Chondrocyte (in vitro differentiated cells): Measurements from ENCODE around the gene EDC3. TPM values are rescaled to one million over a fixed set of nuclear protein-coding genes. Genes with fewer than 3 reads are reported as not detected.
"Not testable (repeated sequence)": the region's sequence is repeated elsewhere in the genome, so short reads cannot be mapped to it uniquely, and the experiment has no call there.

Source experiments
- DNase-seq: peaks from one replicate; pipeline ENCODE4 v3.0.0; 2021; ENCODE audit warnings: mixed read lengths, low spot score
- H3K27ac Mint-ChIP-seq: one replicate; pipeline ENCODE4 v1.8.0; 2021; ENCODE audit warnings: mild to moderate bottlenecking, moderate library complexity, mixed read lengths; ENCODE audit not compliant: unreplicated experiment
- H3K27me3 Mint-ChIP-seq: 2 replicates; pipeline ENCODE4 v1.8.0; 2021; ENCODE audit warnings: low read depth, mixed read lengths
- H3K36me3 Mint-ChIP-seq: 2 replicates; pipeline ENCODE4 v1.8.0; 2021; ENCODE audit warnings: low read depth, mixed read lengths
- H3K4me1 Mint-ChIP-seq: 2 replicates; pipeline ENCODE4 v1.8.0; 2021; ENCODE audit warnings: low read depth, mild to moderate bottlenecking, mixed read lengths
- H3K4me3 Mint-ChIP-seq: one replicate; pipeline ENCODE4 v1.8.0; 2021; ENCODE audit warnings: mild to moderate bottlenecking, moderate library complexity, mixed read lengths; ENCODE audit not compliant: unreplicated experiment
- H3K9me3 Mint-ChIP-seq: 2 replicates; pipeline ENCODE4 v1.8.0; 2021; ENCODE audit warnings: low read depth, mixed read lengths
- long read RNA-seq: library from polyadenylated mRNA; stranded (forward); transcript quantifications from one replicate; pipeline ENCODE4 v2.0.0, GENCODE V29; 2021
- total RNA-seq: library from RNA; stranded (reverse); gene quantifications from 3 replicates; pipeline ENCODE4 v1.2.1, GENCODE V29; 2021
- TF ChIP-seq, protein P1 (sequence below): fragments of 200-600 bp; sonication (generic); IDR thresholded peaks from 2 replicates; pipeline ENCODE4 v1.5.0; 2021; ENCODE audit warnings: antibody characterized with exemption, mild to moderate bottlenecking, moderate library complexity

EDC3 gene, protein sequence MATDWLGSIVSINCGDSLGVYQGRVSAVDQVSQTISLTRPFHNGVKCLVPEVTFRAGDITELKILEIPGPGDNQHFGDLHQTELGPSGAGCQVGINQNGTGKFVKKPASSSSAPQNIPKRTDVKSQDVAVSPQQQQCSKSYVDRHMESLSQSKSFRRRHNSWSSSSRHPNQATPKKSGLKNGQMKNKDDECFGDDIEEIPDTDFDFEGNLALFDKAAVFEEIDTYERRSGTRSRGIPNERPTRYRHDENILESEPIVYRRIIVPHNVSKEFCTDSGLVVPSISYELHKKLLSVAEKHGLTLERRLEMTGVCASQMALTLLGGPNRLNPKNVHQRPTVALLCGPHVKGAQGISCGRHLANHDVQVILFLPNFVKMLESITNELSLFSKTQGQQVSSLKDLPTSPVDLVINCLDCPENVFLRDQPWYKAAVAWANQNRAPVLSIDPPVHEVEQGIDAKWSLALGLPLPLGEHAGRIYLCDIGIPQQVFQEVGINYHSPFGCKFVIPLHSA
- 32.8 to 46.0 TPM (median 41.0 TPM) in 3 replicates for total RNA-seq
- long read RNA-seq, transcript EDC3-201 (7 exons, 3,763 nt), result major isoform, 47 of 67 reads
- long read RNA-seq, partial matches to known transcripts, result 7 of 67 reads
- long read RNA-seq, other reads (novel, unspliced or antisense), result 9 of 67 reads

DNA sequence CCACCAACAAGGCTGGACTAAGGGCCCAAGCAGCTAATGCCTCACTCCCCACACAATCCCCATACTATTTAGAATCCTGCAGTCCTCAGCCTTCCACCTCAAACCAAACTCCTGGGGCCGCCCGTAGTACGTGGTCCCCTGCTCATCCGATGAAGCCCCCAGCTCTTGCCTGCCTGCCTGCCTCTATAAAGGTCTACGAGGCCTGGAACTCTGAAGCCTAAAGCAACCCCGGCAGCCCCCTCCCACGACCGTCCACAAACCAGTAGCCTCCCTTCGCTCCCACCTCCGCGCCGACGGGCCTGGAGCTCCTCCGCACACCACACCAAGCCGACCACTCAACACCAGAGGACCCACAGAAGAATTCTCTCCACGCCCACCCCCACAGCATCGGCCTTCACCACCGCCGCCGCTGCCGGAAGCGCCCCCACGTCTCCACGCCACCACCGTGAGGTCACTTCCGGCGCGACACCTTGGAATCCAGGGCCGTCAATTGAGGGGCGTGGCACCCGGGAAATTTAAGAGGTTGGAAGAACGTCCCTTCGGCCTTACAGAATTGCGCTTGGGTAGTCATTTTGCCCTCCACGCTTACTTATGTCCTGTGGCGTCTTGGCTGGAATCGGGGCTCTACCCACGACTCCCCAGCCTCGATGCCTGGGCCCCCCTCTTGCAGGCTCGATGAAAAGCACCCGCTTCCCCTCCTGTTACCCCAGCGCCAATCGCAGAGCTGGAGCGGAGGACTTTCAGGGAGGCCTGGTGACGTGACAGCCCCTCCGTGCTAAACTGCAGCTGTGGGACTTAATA, at the start of gene EDC3:
EDC3 (minus strand) TSS at position 428 of the 801 bp plus-strand sequence. CDS start 20,900 bp downstream, outside the sequence.
- Mint-ChIP-seq H3K9me3 (no peaks in the 10 kb centered on the region), H3K4me3 (peak within 1 kb of the TSS; percentile 100), H3K36me3 (peaks cover 2% of the 10 kb centered on the region), H3K4me1 (peaks cover 40% of the 10 kb centered on the region), H3K27me3 (peaks cover 7% of the 10 kb centered on the region), H3K27ac (peak within 1 kb of the TSS; percentile 100)
- TF ChIP-seq, protein P1, sequence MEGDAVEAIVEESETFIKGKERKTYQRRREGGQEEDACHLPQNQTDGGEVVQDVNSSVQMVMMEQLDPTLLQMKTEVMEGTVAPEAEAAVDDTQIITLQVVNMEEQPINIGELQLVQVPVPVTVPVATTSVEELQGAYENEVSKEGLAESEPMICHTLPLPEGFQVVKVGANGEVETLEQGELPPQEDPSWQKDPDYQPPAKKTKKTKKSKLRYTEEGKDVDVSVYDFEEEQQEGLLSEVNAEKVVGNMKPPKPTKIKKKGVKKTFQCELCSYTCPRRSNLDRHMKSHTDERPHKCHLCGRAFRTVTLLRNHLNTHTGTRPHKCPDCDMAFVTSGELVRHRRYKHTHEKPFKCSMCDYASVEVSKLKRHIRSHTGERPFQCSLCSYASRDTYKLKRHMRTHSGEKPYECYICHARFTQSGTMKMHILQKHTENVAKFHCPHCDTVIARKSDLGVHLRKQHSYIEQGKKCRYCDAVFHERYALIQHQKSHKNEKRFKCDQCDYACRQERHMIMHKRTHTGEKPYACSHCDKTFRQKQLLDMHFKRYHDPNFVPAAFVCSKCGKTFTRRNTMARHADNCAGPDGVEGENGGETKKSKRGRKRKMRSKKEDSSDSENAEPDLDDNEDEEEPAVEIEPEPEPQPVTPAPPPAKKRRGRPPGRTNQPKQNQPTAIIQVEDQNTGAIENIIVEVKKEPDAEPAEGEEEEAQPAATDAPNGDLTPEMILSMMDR, result no peak
- no peak for DNase-seq

DNA sequence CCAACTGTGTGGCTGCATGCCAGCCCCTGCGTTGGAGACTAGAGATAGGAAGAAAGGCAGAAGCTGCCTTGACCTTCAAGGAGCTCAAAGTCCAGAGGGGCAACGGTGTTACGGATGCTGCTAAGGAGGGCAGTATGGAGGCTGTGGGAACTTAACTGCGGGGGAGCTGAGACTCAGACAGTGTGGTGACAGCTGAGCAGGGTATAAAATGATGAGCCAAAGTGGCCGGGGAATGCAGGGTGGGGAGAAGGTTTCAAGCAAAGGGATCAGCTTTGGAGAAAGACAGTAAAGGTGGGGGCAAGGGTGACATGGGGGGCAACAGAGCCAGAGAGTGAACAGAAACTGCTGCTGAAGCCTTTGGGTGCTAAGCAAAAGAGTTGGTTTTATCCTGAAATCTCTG, 46.6 kb upstream of the EDC3 start:
- Mint-ChIP-seq H3K9me3 (peaks cover 4% of the 10 kb centered on the region), H3K4me3 (no peak overlapping the region), H3K27me3 (peaks cover 13% of the 10 kb centered on the region), H3K4me1 (no peaks in the 10 kb centered on the region), H3K27ac (no peak overlapping the region), H3K36me3 (peaks cover 3% of the 10 kb centered on the region)
- no peak for DNase-seq
- TF ChIP-seq, protein P1, result no peak

DNA sequence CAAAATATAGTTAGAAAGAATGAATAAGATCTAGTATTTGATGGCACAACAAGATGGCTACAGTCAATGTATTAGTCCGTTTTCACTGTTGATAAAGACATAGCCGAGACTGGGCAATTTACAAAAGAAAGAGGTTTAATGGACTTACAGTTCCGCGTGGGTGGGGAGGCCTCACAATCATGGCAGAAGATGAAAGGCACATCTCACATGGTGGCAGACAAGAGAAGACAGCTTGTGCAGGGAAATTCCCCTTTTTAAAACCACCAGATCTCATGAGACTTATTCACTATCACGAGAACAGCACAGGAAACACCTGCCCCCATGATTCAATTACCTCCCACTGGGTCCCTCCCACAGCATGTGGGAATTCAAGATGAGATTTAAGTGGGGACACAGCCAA, 42.4 kb upstream of the EDC3 start:
- H3K4me1 Mint-ChIP-seq, H3K27ac Mint-ChIP-seq, DNase-seq, H3K36me3 Mint-ChIP-seq, H3K9me3 Mint-ChIP-seq, H3K4me3 Mint-ChIP-seq: not testable (repeated sequence)
- peaks cover 24% of the 10 kb centered on the region for H3K27me3 Mint-ChIP-seq

DNA sequence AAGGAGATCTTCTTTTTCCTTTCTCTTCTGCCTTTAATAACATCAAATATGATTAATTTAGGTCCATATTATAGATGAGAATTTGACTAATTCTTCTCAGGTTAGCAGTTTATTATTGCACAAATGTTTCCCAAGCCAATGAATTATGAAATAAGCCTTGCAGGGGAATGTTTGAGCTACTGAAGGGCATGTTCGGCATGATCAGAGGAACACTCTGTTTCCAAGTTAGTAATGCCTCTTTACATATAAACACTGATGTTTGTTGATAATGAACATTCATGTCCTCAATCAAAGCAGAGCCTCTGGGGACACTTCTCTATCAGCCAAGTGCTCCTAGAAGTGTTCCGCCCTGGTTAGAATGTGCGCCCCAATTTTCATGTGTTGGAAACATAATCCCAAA, 39.5 kb upstream of the EDC3 start:
- H3K27ac Mint-ChIP-seq, result no peak overlapping the region

DNA sequence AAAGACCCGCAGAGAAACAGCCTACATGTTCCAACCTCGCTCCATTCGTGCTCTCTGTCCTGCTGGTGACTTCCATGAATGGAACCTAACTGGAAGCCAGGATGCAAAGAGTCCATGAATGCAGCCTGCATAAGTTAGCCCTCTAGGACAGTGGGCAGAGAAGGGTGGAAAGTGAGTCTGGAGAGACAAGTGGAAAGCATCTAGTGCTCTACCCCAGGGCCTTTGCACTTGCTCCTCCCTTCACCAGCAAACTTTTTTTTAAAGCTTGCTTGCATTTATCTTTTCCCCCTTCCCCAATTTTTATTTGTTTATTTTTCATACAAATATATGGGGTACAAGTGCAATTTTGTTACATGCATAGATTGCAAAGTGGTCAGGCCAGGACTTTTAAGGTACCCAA, 37.4 kb upstream of the EDC3 start:
- Mint-ChIP-seq H3K27me3 (peaks cover 20% of the 10 kb centered on the region), H3K4me3 (no peak overlapping the region), H3K27ac (no peak overlapping the region), H3K9me3 (no peaks in the 10 kb centered on the region), H3K36me3 (peaks cover 3% of the 10 kb centered on the region), H3K4me1 (no peaks in the 10 kb centered on the region)
- TF ChIP-seq, protein P1, result no peak
- no peak for DNase-seq

More for the DNA sequence above, 39.5 kb upstream of the EDC3 start:
- no peaks in the 10 kb centered on the region for H3K4me1 Mint-ChIP-seq
- no peak for DNase-seq
- peaks cover 20% of the 10 kb centered on the region for H3K27me3 Mint-ChIP-seq
- no peaks in the 10 kb centered on the region for H3K9me3 Mint-ChIP-seq
- no peak overlapping the region for H3K4me3 Mint-ChIP-seq
- peaks cover 3% of the 10 kb centered on the region for H3K36me3 Mint-ChIP-seq
- TF ChIP-seq, protein P1, result no peak
